Stimulated activated naive B cell treated with anti-CD40 and anti-IgM and Interleukin-4, amounts not matched to agents 10 μg/mL and 1 μg/mL and 100 μg/mL, for 72 hours (primary cell): ENCODE measurements around the gene PNPLA7.
"Not testable (repeated sequence)": the region's sequence is repeated elsewhere in the genome, so short reads cannot be mapped to it uniquely, and the experiment has no call there.

ENCODE experiments used
- ATAC-seq, 2 donors: fragments of 150-1000 bp; cut with Tn5 transposase; replicated peaks; 2 replicates each; pipeline ENCODE4 v1.10.0; 2021; ENCODE audit warnings: moderate library complexity in 1 of 2
- DNase-seq: peaks from one replicate; pipeline ENCODE4 v3.0.0; 2021
- H3K27ac Mint-ChIP-seq: one replicate; pipeline ENCODE4 v1.8.0; 2022; ENCODE audit warnings: mild to moderate bottlenecking, mixed read lengths
- H3K27me3 Mint-ChIP-seq, 2 donors: one replicate each; pipeline ENCODE4 v1.8.0; 2022; ENCODE audit warnings: mixed read lengths in 2 of 2
- H3K36me3 Mint-ChIP-seq, 2 donors: one replicate each; pipeline ENCODE4 v1.8.0; 2022; ENCODE audit warnings: mixed read lengths in 2 of 2, mild to moderate bottlenecking in 1 of 2
- H3K4me1 Mint-ChIP-seq, 2 donors: one replicate each; pipeline ENCODE4 v1.8.0; 2022; ENCODE audit warnings: mixed read lengths in 2 of 2, mild to moderate bottlenecking in 1 of 2
- H3K4me3 Mint-ChIP-seq, 2 donors: one replicate each; pipeline ENCODE4 v1.8.0; 2022; ENCODE audit warnings: mild to moderate bottlenecking in 2 of 2, mixed read lengths in 2 of 2, moderate library complexity in 1 of 2
- H3K9me3 Mint-ChIP-seq, 2 donors: one replicate each; pipeline ENCODE4 v1.8.0; 2022; ENCODE audit warnings: mixed read lengths in 2 of 2, mild to moderate bottlenecking in 1 of 2

The PNPLA7 gene

GRCh38 chr9:137421838-137422603 is 128.2 kb downstream of the PNPLA7 start:
- Mint-ChIP-seq H3K9me3 (no peaks in the 10 kb centered on the region), H3K27ac (peak overlapping the region; percentile 77), H3K36me3 (no peaks in the 10 kb centered on the region), H3K4me1 (peaks cover 5 to 6% of the 10 kb centered on the region in 2 donors), H3K27me3 (no peaks in the 10 kb centered on the region), H3K4me3 (peak overlapping the region; percentile 84 to 88)
- ATAC-seq: no peak
- DNase-seq: no peak

- Mint-ChIP-seq H3K36me3 (peaks cover 0 to 3% of the 10 kb centered on the region in 2 donors), H3K27ac (peak overlapping the region; percentile 85), H3K27me3 (no peaks in the 10 kb centered on the region), H3K4me3 (peak overlapping the region; percentile 47 to 80), H3K4me1 (peaks cover 16 to 27% of the 10 kb centered on the region in 2 donors), H3K9me3 (no peaks in the 10 kb centered on the region)
- peak in 1 of 2 donors; percentile 76 for ATAC-seq
- no peak for DNase-seq
Measured at GRCh38 chr9:137417161-137418021, 132.8 kb downstream of the PNPLA7 start.

GRCh38 chr9:137416563-137417151 is 133.5 kb downstream of the PNPLA7 start:
- no peaks in the 10 kb centered on the region for H3K9me3 Mint-ChIP-seq
- H3K4me3 Mint-ChIP-seq: peak overlapping the region in 1 of 2 donors; percentile 44
- peaks cover 17 to 27% of the 10 kb centered on the region in 2 donors for H3K4me1 Mint-ChIP-seq
- no peak for DNase-seq
- no peaks in the 10 kb centered on the region for H3K27me3 Mint-ChIP-seq
- ATAC-seq: no peak
- peaks cover 0 to 3% of the 10 kb centered on the region in 2 donors for H3K36me3 Mint-ChIP-seq
- no peak overlapping the region for H3K27ac Mint-ChIP-seq

- H3K4me1 Mint-ChIP-seq: peaks cover 16 to 33% of the 10 kb centered on the region in 2 donors
- ATAC-seq: no peak
- no peak overlapping the region for H3K4me3 Mint-ChIP-seq
- no peaks in the 10 kb centered on the region for H3K27me3 Mint-ChIP-seq
- H3K9me3 Mint-ChIP-seq: no peaks in the 10 kb centered on the region
- H3K27ac Mint-ChIP-seq: no peak overlapping the region
- H3K36me3 Mint-ChIP-seq: peaks cover 0 to 3% of the 10 kb centered on the region in 2 donors
- no peak for DNase-seq
Measured at GRCh38 chr9:137416006-137416562, 134.1 kb downstream of the PNPLA7 start.

GRCh38 chr9:137415451-137415850 is 134.8 kb downstream of the PNPLA7 start:
- peaks cover 18 to 40% of the 10 kb centered on the region in 2 donors for H3K4me1 Mint-ChIP-seq
- peaks cover 0 to 3% of the 10 kb centered on the region in 2 donors for H3K36me3 Mint-ChIP-seq
- H3K4me3 Mint-ChIP-seq: no peak overlapping the region
- no peaks in the 10 kb centered on the region for H3K27me3 Mint-ChIP-seq
- no peaks in the 10 kb centered on the region for H3K9me3 Mint-ChIP-seq
- DNase-seq (no peak), ATAC-seq (no peak)
- no peak overlapping the region for H3K27ac Mint-ChIP-seq

- no peak for ATAC-seq
- H3K9me3 Mint-ChIP-seq: no peaks in the 10 kb centered on the region
- DNase-seq: no peak
- no peak overlapping the region for H3K27ac Mint-ChIP-seq
- H3K36me3 Mint-ChIP-seq: peaks cover 0 to 3% of the 10 kb centered on the region in 2 donors
- H3K4me3 Mint-ChIP-seq: no peak overlapping the region
- H3K27me3 Mint-ChIP-seq: peaks cover 0 to 4% of the 10 kb centered on the region in 2 donors
- H3K4me1 Mint-ChIP-seq: peaks cover 20 to 50% of the 10 kb centered on the region in 2 donors
Measured at GRCh38 chr9:137412431-137412830, 137.8 kb downstream of the PNPLA7 start.

- ATAC-seq (peak; percentile 72 to 73), DNase-seq (peak; percentile 60)
- Mint-ChIP-seq H3K36me3 (peaks cover 0 to 3% of the 10 kb centered on the region in 2 donors), H3K4me1 (peaks cover 20 to 55% of the 10 kb centered on the region in 2 donors), H3K9me3 (no peaks in the 10 kb centered on the region), H3K27ac (no peak overlapping the region), H3K4me3 (peak overlapping the region; percentile 50 to 62), H3K27me3 (peaks cover 0 to 4% of the 10 kb centered on the region in 2 donors)
Measured at GRCh38 chr9:137411645-137412380, 138.4 kb downstream of the PNPLA7 start.

GRCh38 chr9:137411260-137411644 is 138.9 kb downstream of the PNPLA7 start:
- no peak overlapping the region for H3K27ac Mint-ChIP-seq
- ATAC-seq (no peak), DNase-seq (no peak)
- peaks cover 0 to 4% of the 10 kb centered on the region in 2 donors for H3K27me3 Mint-ChIP-seq
- H3K36me3 Mint-ChIP-seq: peaks cover 0 to 3% of the 10 kb centered on the region in 2 donors
- H3K4me1 Mint-ChIP-seq: peaks cover 20 to 55% of the 10 kb centered on the region in 2 donors
- no peaks in the 10 kb centered on the region for H3K9me3 Mint-ChIP-seq
- peak overlapping the region; percentile 21 to 50 for H3K4me3 Mint-ChIP-seq

- ATAC-seq (no peak), DNase-seq (no peak)
- H3K4me1 Mint-ChIP-seq: peaks cover 20 to 58% of the 10 kb centered on the region in 2 donors
- no peak overlapping the region for H3K27ac Mint-ChIP-seq
- no peak overlapping the region for H3K4me3 Mint-ChIP-seq
- no peaks in the 10 kb centered on the region for H3K9me3 Mint-ChIP-seq
- peaks cover 0 to 3% of the 10 kb centered on the region in 2 donors for H3K36me3 Mint-ChIP-seq
- H3K27me3 Mint-ChIP-seq: peaks cover 0 to 4% of the 10 kb centered on the region in 2 donors
Measured at GRCh38 chr9:137410891-137411249, 139.3 kb downstream of the PNPLA7 start.

- H3K36me3 Mint-ChIP-seq, H3K4me3 Mint-ChIP-seq, H3K27me3 Mint-ChIP-seq, H3K9me3 Mint-ChIP-seq, DNase-seq, H3K27ac Mint-ChIP-seq, ATAC-seq: not testable (repeated sequence)
- peaks cover 18 to 62% of the 10 kb centered on the region in 2 donors for H3K4me1 Mint-ChIP-seq
Measured at GRCh38 chr9:137410236-137410890, 139.8 kb downstream of the PNPLA7 start.
